Ecto neural progenitor cell (in vitro differentiated cells): ENCODE results near the gene VRK1.
"Not testable (repeated sequence)": the region's sequence is repeated elsewhere in the genome, so short reads cannot be mapped to it uniquely, and the experiment has no call there.

Experiments used
- DNase-seq: peaks from one replicate; pipeline ENCODE4 v3.0.0-alpha.2; 2018; ENCODE audit warnings: low spot score

Gene VRK1

GRCh38 chr14:96796851-96797581, at the start of gene VRK1:
Gene VRK1 (plus strand): TSS chr14:96797382. CDS start chr14:96833472, 36,090 bp downstream.
- peak; percentile 97 for DNase-seq

- DNase-seq: no peak
Measured at GRCh38 chr14:96747608-96748007, 49.6 kb upstream of the VRK1 start.

- no peak for DNase-seq
Measured at GRCh38 chr14:96748362-96748761, 48.8 kb upstream of the VRK1 start.

- no peak for DNase-seq
Measured at GRCh38 chr14:96751505-96751904, 45.7 kb upstream of the VRK1 start.

GRCh38 chr14:96752125-96752524, 45.1 kb upstream of the VRK1 start:
- no peak for DNase-seq

- no peak for DNase-seq
Measured at GRCh38 chr14:96752594-96752993, 44.6 kb upstream of the VRK1 start.

- DNase-seq: no peak
Measured at GRCh38 chr14:96754162-96754844, 42.9 kb upstream of the VRK1 start.

GRCh38 chr14:96754845-96755184, 42.4 kb upstream of the VRK1 start:
- DNase-seq: peak; percentile 64

GRCh38 chr14:96756745-96757144, 40.4 kb upstream of the VRK1 start:
- no peak for DNase-seq

- DNase-seq: no peak
Measured at GRCh38 chr14:96757456-96757855, 39.7 kb upstream of the VRK1 start.

GRCh38 chr14:96761066-96761465, 36.1 kb upstream of the VRK1 start:
- DNase-seq: no peak

- DNase-seq: no peak
Measured at GRCh38 chr14:96762650-96763049, 34.5 kb upstream of the VRK1 start.

- no peak for DNase-seq
Measured at GRCh38 chr14:96764012-96764411, 33.2 kb upstream of the VRK1 start.

GRCh38 chr14:96765205-96765604, 32.0 kb upstream of the VRK1 start:
- DNase-seq: not testable (repeated sequence)

GRCh38 chr14:96772929-96773328, 24.3 kb upstream of the VRK1 start:
- DNase-seq: no peak

GRCh38 chr14:96776791-96777190, 20.4 kb upstream of the VRK1 start:
- no peak for DNase-seq

GRCh38 chr14:96780500-96780899, 16.7 kb upstream of the VRK1 start:
- no peak for DNase-seq

GRCh38 chr14:96781371-96781770, 15.8 kb upstream of the VRK1 start:
- no peak for DNase-seq

- DNase-seq: no peak
Measured at GRCh38 chr14:96782436-96782835, 14.7 kb upstream of the VRK1 start.

- no peak for DNase-seq
Measured at GRCh38 chr14:96783043-96783914, 13.9 kb upstream of the VRK1 start.

GRCh38 chr14:96783915-96784224, 13.3 kb upstream of the VRK1 start:
- DNase-seq: no peak

GRCh38 chr14:96790186-96790585, 7.0 kb upstream of the VRK1 start:
- DNase-seq: no peak

- DNase-seq: no peak
Measured at GRCh38 chr14:96790706-96791105, 6.5 kb upstream of the VRK1 start.
